OCI-LY1 (cell line): ENCODE results near the gene HMX1.

ENCODE experiments used
- H2AFZ ChIP-seq: fragments of 200-600 bp; sonication (generic), shearing (Covaris generic); 2 replicates; pipeline ENCODE4 v1.6.0; 2014; ENCODE audit warnings: antibody characterized with exemption, mild to moderate bottlenecking, low read length
- H3F3A ChIP-seq: fragments of 200-600 bp; sonication (generic), shearing (Covaris generic); 2 replicates; pipeline ENCODE4 v1.6.0; 2014; ENCODE audit warnings: mild to moderate bottlenecking, antibody characterized with exemption, low read length, moderate library complexity; ENCODE audit not compliant: insufficient read depth
- H3K27ac ChIP-seq: fragments of 200-600 bp; sonication (generic); 2 replicates; pipeline ENCODE4 v1.5.1; 2014; ENCODE audit warnings: low read length, mixed run types, mild to moderate bottlenecking, low read depth; ENCODE audit not compliant: poor library complexity, severe bottlenecking
- H3K27me3 ChIP-seq: fragments of 200-600 bp; sonication (generic); 2 replicates; pipeline ENCODE4 v1.6.0; 2014; ENCODE audit warnings: antibody characterized with exemption, mild to moderate bottlenecking, low read length, moderate library complexity; ENCODE audit not compliant: insufficient read depth
- H3K36me3 ChIP-seq: fragments of 200-600 bp; sonication (generic); 2 replicates; pipeline ENCODE4 v1.6.1; 2014; ENCODE audit warnings: mild to moderate bottlenecking, antibody characterized with exemption, low read length, moderate library complexity, mixed read lengths; ENCODE audit not compliant: insufficient read depth
- H3K4me1 ChIP-seq: fragments of 200-600 bp; sonication (generic); 2 replicates; pipeline ENCODE4 v1.5.1; 2014; ENCODE audit warnings: mild to moderate bottlenecking, low read length, moderate library complexity; ENCODE audit not compliant: insufficient read depth, severe bottlenecking
- H3K4me2 ChIP-seq: fragments of 200-600 bp; sonication (generic), shearing (Covaris generic); 2 replicates; pipeline ENCODE4 v1.6.1; 2014; ENCODE audit warnings: low read length
- H3K4me3 ChIP-seq: fragments of 200-600 bp; sonication (generic); 2 replicates; pipeline ENCODE4 v1.5.1; 2014; ENCODE audit warnings: low read length, low read depth, mild to moderate bottlenecking, mixed read lengths; ENCODE audit not compliant: poor library complexity, severe bottlenecking
- H3K79me2 ChIP-seq: fragments of 200-600 bp; shearing (Covaris generic); 2 replicates; pipeline ENCODE4 v1.6.1; 2016; ENCODE audit warnings: mixed run types, low read length, mixed read lengths; ENCODE audit not compliant: insufficient read depth
- H3K9ac ChIP-seq: fragments of 200-600 bp; sonication (generic), shearing (Covaris generic); 2 replicates; pipeline ENCODE4 v1.6.1; 2014; ENCODE audit warnings: mild to moderate bottlenecking, low read length, mixed read lengths
- H3K9me2 ChIP-seq: fragments of 200-600 bp; sonication (generic), shearing (Covaris generic); 2 replicates; pipeline ENCODE4 v1.6.1; 2014; ENCODE audit warnings: low read depth, mild to moderate bottlenecking, low read length, mixed read lengths
- H3K9me3 ChIP-seq: fragments of 200-600 bp; shearing (Covaris generic); 2 replicates; pipeline ENCODE4 v1.6.1; 2014; ENCODE audit warnings: low read length, mixed read lengths
- H4K20me1 ChIP-seq: fragments of 200-600 bp; sonication (generic), shearing (Covaris generic); 2 replicates; pipeline ENCODE4 v1.6.0; 2016; ENCODE audit warnings: mild to moderate bottlenecking, low read length; ENCODE audit not compliant: insufficient read depth
- EZH2 ChIP-seq: fragments of 200-600 bp; sonication (generic), shearing (Covaris generic); IDR thresholded peaks from 2 replicates; pipeline ENCODE4 v1.8.0; 2017; ENCODE audit warnings: borderline replicate concordance, mixed run types, mild to moderate bottlenecking, antibody characterized with exemption, low read length, moderate library complexity, mixed read lengths
- TF ChIP-seq, protein P1 (sequence below): fragments of 200-600 bp; sonication (generic), shearing (Covaris generic); IDR thresholded peaks from 2 replicates; pipeline ENCODE4 v1.5.1; 2017; ENCODE audit warnings: mild to moderate bottlenecking, antibody characterized with exemption, low read length, moderate library complexity, mixed read lengths

HMX1 gene

DNA sequence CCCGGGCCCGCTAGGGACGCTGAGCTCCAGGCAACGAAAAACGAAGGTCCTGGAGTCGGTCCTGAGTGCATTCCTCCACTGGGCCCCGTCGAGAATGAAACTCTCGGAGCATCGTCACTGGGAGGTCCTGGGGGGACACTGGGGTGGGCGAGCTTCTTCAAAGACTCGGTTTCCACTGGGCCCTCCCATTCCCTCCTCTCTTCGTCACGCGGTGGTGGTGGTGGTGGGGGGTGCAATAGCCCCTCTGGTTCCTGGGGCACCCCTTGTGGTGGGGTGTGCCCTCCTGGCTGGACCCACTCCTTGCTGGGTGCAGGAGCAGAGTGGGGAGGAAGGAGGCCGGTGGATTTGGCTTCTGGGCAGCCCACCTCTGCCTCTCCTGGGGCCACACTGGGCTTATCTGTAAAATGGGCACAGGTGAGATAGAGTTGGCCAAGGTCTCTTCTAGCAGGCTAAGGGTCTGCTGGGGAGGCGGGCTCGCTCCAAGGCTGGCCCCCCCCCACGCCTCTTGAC, 12.9 kb downstream of the HMX1 start:
- Histone ChIP-seq H3K4me3 (no peak overlapping the region), H3F3A (no peaks in the 10 kb centered on the region), H3K79me2 (no peaks in the 10 kb centered on the region), H3K4me1 (no peaks in the 10 kb centered on the region), H3K4me2 (no peak overlapping the region), H3K9me3 (no peaks in the 10 kb centered on the region), H3K27ac (no peak overlapping the region), H2AFZ (no peak overlapping the region), H4K20me1 (no peaks in the 10 kb centered on the region), H3K9me2 (no peaks in the 10 kb centered on the region), H3K27me3 (no peaks in the 10 kb centered on the region), H3K9ac (no peak overlapping the region), H3K36me3 (no peaks in the 10 kb centered on the region)
- no peak for TF ChIP-seq EZH2
- TF ChIP-seq, protein P1, sequence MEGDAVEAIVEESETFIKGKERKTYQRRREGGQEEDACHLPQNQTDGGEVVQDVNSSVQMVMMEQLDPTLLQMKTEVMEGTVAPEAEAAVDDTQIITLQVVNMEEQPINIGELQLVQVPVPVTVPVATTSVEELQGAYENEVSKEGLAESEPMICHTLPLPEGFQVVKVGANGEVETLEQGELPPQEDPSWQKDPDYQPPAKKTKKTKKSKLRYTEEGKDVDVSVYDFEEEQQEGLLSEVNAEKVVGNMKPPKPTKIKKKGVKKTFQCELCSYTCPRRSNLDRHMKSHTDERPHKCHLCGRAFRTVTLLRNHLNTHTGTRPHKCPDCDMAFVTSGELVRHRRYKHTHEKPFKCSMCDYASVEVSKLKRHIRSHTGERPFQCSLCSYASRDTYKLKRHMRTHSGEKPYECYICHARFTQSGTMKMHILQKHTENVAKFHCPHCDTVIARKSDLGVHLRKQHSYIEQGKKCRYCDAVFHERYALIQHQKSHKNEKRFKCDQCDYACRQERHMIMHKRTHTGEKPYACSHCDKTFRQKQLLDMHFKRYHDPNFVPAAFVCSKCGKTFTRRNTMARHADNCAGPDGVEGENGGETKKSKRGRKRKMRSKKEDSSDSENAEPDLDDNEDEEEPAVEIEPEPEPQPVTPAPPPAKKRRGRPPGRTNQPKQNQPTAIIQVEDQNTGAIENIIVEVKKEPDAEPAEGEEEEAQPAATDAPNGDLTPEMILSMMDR, result no peak

DNA sequence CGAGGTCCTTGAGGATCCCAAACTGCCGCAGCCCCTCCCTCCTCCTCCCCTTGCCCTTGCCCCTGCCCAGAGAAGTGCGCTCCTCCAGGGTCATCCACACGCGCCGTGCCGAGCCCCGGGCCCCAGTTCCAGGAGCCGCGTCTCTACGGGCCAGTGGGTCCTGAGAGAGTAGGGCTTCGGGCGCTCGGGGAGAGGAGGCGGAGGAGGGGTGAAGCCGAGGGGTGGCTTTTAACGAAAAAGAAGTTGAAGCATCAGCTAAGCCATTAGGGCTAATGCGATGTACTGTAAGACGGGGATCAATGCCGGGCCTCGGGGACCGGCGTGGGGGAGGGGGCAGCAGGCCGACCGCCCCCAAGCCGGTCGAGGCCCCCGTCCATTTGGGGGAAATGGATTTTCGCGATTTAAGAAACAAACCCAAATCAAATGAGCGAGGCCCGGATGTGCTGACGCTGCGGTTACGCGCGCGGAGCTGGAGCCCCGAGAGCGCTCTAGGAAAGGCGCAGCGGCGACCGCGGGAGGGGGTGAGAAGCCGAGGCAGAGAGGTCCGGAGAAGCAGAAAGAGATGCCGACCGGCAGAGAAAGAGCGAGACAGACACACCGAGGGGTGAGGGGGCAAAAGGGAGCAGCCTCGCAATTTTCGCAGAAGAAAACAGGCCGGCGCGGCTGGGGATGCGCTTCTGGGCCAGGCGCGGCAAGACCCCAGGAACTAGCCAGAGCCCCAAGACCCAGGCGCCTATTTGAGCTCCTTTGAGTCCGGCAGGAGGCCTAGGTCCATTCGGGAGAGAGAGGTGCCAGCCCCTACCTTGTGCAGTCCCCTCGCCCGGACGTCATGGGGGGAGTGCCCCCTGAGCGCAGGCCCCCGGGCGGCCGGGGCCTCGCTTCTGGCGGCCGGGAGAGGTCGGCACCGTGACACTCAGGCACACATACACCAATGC, 13.6 kb downstream of the HMX1 start:
- Histone ChIP-seq H4K20me1 (no peaks in the 10 kb centered on the region), H3K27me3 (no peaks in the 10 kb centered on the region), H3K9ac (no peak overlapping the region)

DNA sequence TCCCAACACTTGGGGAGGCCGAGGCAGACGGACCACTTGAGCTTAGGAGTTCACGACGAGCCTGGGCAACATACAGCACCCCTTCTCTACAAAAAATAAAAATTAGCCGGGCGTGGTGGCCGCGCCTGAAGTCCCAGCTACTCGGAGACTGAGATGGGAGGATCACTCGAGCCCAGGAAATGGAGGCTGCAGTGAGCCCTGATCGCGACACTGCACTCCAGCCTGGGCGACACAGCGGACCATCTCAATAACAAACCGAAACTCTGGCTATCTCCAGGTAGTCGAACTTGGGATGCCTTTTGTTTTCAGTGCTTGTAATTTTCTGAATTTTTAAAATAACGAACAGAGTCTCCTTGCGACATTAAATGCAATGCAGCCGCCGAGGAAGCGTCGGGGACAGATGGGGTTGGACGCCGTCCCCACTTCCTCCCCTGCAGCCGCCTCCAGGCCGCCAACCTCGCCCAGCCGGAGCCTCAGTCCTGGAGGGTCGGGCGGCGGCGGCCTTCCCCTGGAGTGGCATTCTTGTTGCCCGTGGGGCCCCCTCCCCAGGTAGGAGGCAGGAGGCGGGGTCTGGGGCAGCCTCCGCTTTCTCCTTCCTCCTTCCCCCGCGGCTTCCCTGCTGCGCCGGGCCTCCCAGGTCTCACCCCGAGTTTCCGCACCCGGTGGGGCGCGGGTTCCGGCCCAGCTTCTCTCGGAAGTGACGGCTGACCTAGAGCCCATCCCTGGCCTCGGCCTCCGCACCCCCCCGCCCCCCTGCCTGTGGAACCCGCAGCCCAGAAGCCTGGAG, 14.6 kb downstream of the HMX1 start:
- H3K9ac ChIP-seq, result no peak overlapping the region
- TF ChIP-seq, protein P1, result no peak
- no peak for TF ChIP-seq EZH2
- H2AFZ ChIP-seq, result no peak overlapping the region
- H3K9me3 ChIP-seq, result no peaks in the 10 kb centered on the region
- H3K9me2 ChIP-seq, result no peaks in the 10 kb centered on the region
- H3K4me1 ChIP-seq, result no peaks in the 10 kb centered on the region
- H3F3A ChIP-seq, result no peaks in the 10 kb centered on the region
- H3K4me2 ChIP-seq, result no peak overlapping the region
- no peaks in the 10 kb centered on the region for H4K20me1 ChIP-seq
- no peak overlapping the region for H3K27ac ChIP-seq
- no peaks in the 10 kb centered on the region for H3K27me3 ChIP-seq
- no peaks in the 10 kb centered on the region for H3K79me2 ChIP-seq
- H3K4me3 ChIP-seq, result no peak overlapping the region
- no peaks in the 10 kb centered on the region for H3K36me3 ChIP-seq

More for the DNA sequence above, 13.6 kb downstream of the HMX1 start:
- H3K4me2 ChIP-seq, result no peak overlapping the region
- no peaks in the 10 kb centered on the region for H3K4me1 ChIP-seq
- no peaks in the 10 kb centered on the region for H3K9me3 ChIP-seq
- H3F3A ChIP-seq, result no peaks in the 10 kb centered on the region
- H3K27ac ChIP-seq, result no peak overlapping the region
- no peaks in the 10 kb centered on the region for H3K79me2 ChIP-seq
- H2AFZ ChIP-seq, result no peak overlapping the region
- no peaks in the 10 kb centered on the region for H3K9me2 ChIP-seq
- H3K4me3 ChIP-seq, result no peak overlapping the region
- no peak for TF ChIP-seq EZH2
- TF ChIP-seq, protein P1, result no peak
- H3K36me3 ChIP-seq, result no peaks in the 10 kb centered on the region
